Embryonic facial prominence (tissue), 1 donor: ENCODE results near the gene MLLT3.

Experiments used
- DNase-seq: peaks from one replicate; pipeline ENCODE4 v3.0.0-alpha.2; 2016; ENCODE audit errors: extremely low spot score

The MLLT3 gene

DNA sequence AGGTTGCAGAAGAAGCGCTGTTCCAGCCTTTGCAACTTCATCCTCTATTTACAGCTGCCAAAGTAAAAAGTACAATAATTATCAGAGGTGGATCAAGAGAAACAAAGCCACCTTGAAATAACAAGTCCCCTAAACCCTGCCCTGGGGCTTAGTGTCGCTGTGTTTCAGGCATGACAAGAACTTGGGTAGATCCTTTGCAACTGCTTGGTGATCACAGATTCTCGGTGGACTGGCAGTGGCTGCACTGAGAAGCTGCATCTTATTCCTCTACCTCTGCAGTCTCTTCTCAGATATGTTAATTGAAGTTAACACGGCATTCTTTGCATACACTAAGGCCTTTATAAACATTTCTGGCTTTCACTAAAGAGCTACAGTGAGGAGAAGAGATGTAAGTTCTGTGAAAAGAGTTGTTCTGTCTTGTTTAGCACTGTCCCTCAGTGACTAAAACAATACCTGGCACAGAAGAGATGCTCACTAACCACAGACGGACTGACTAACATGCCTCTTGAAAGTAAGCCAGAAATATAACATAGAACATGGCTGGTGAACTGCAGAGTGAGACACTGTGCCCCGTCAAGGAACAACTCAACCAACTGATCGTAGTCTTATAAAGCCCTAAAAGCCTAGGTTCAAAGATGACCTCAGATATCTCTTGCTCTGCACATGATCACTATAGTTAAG is 144.2 kb downstream of the MLLT3 start:
- DNase-seq = no peak

GRCh38 chr9:20476912-20477521 is 145.3 kb downstream of the MLLT3 start:
- DNase-seq = no peak

DNA sequence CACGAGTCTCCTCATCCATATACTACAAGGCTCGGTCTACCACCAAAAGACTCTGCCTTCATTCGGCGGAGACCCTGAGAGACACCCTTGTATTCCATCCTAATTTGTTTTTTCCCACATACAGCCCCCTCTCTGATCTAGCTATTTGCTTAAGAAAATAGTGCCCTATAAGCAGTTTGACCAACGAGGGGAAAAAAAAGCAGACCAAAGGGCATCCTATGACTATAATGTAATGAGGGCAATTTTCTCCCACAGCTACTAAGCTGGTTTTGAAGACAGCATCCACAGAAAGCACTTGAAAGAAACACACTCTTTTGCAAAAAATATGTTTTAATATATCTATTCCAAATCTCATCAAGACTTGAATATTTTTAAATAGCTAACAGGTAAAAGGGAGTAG is 147.8 kb downstream of the MLLT3 start:
- DNase-seq = no peak

DNA sequence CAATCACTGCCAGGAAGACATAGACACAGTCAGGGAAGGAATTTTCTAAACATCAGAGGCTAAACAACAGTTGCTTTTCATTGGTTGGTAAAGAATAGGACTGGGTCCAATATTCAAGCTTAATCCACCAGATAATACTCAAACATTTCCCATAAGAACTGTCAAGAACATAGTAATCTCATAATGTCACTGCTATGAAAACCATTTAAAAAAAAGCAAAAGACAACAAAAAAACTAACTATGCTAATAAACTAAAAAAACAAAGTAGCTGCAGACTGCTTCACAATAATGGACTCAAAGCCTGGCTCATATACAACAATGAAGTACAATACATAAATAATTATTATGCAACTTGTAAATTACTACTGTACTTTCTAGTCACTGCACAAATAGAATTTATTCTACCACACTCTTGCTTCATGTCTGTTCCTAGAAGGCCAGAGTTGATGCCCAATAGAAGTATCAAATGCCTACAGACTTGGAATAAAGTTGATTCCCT is 148.7 kb downstream of the MLLT3 start:
- no peak for DNase-seq

DNA sequence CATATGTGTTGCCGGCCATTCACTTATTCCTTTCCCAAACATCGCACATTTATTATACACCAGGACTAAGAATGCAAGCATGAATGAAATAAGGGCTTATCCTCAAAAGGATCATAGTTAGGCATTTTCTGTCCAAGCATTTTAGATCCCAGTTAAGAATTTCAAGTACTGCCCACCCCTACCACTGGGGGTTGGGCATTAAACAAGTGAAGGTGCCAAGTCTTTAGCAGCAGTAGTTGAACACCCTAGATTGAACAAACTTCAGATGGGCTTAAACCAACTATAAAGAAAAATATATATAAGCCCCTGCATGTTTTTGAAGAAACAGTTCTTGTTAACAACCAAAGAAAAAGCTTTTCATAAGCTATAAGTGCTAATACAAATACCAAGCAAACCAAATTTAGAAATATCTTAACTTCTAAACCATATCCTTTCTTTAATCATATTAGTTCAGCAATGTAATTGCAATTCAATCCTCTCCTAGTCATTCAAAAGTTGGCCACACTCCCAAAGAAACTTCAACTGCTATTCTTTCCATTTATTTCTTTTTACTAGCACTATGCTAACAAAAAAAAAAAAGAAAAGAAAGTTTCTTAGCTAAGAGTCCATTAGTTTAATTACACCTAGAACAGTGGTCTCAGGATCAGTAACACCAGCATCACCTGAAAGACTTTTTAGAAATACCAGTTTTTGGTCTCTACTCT is 149.8 kb downstream of the MLLT3 start:
- no peak for DNase-seq

DNA sequence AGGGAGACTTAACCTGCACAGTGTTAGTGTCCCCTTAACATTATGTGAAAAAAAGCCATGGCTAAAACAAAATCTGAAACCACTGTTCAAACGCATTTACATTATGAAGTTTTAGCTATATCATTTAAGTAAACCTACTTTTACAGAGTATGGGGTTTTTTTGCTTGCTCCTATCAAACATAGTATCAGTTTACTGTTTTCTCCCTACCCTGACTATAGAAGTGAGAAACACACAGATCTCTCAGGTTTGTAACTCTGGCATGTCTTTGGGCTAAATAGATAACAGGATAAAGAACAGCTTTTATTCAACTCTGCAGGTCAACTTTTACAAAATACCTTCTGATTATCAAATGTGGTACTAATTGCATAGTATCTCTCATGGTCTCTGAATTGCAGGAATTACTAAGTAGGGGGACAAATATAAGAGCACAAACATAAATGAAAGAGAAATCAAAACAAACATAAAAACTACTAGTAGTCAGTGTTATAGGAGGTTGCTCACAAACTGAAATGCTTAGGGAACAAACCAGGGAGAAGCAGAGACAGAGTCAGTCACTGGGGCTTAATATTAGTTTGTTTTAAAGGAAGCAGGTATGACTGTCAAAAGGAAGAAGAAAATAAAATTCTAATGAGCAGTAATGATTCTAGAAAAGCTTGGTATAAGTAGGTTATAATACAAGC is 155.8 kb downstream of the MLLT3 start:
- DNase-seq = no peak

- DNase-seq = no peak
These were observed 158.1 kb downstream of the MLLT3 start for GRCh38 chr9:20464242-20464641.

DNA sequence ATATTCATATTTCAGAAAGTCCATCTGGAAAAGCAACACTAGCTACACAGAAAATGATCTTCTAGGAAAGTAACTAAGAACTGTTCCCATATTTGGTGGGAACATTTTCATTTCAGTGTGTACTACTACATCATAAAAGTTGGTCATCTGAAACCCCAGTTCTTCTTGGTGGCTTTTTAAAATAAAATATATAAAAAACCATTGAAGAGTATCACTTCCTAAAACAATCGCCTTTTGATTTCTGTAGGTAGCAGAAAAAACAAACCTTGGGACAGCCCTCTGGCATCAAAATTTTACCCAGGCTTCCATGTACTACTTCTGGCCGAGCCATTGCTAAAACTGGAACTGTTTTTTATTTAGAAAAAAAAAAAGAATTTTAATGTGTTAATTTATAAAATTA is 158.5 kb downstream of the MLLT3 start:
- no peak for DNase-seq

- no peak for DNase-seq
These were observed 159.9 kb downstream of the MLLT3 start for GRCh38 chr9:20462410-20462809.

- DNase-seq = no peak
These were observed 175.0 kb downstream of the MLLT3 start for GRCh38 chr9:20447291-20447690.

DNA sequence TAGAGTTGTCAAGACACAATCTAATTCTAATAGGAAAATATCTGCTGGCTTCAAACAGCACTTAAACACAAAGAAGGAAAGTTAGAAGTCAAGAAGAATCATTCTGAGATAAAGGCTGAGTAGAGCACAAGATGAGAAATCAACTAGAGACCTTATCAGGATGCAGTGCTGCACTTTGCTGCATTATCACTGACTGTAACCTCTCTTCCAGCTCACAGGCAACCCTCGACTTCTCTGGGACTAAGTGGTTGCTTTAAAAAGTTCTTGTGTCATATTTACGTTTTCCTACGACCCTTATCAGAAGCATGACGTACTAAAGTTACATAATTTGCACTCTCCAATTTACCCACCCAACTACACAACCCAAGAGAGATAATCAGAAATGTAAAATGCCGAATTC is 176.1 kb downstream of the MLLT3 start:
- DNase-seq = no peak

- no peak for DNase-seq
These were observed 179.6 kb downstream of the MLLT3 start for GRCh38 chr9:20442461-20443319.

DNA sequence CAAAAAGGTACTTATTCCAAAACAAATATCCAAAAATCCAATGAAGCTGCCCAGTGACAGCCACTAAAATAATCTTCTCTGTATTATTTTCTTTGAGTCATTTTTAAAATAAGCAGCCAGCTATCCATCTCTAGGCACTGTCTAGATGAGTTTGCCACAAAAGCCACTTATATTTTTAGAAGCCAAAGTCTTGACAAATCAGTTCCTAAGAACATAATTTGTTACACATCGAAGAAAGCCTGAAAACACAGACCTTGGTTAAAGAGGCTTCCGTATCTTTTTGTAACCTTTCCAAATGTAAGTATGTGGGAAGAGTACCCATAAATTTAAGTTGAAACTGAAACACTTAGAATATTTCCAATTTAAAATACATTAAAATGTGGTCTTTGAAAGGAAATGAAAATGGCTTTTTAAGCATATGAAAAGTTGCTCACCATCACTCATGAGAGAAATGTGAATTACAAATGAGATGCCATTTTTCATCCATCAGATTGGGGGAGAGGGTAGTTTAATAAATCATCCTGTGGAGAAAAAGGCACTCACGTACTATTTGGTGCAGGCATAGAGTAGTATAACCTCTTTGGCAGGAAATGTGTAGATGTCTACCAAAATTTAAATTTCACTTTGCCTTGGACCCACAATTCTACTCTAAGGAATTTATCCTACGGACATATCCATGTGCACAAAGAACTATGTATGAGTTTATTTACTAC is 180.4 kb downstream of the MLLT3 start:
- DNase-seq = no peak

DNA sequence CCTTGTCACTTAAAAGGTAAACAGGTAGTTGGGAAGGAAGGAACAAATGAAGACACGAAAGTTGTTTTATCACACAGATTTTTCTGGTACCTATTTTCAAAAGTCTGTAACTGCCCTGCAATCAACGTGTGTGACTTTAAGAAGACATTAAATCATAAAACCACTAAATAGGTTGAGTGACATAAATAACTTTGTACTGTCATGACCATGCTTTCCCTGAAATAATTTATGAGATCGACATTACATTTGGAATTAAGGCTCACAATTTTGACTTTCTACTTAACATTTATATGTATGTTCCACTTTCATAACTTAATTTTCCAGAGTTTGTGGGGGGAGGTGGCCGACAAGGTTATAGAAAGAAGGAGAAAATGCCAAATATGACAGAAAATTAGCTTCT is 181.1 kb downstream of the MLLT3 start:
- DNase-seq = no peak

- no peak for DNase-seq
These were observed 184.8 kb downstream of the MLLT3 start for GRCh38 chr9:20437476-20437875.

GRCh38 chr9:20436476-20437195 is 185.7 kb downstream of the MLLT3 start:
- DNase-seq = no peak

- no peak for DNase-seq
These were observed 193.3 kb downstream of the MLLT3 start for GRCh38 chr9:20428976-20429375.

- no peak for DNase-seq
These were observed 194.9 kb downstream of the MLLT3 start for GRCh38 chr9:20427359-20427758.

DNA sequence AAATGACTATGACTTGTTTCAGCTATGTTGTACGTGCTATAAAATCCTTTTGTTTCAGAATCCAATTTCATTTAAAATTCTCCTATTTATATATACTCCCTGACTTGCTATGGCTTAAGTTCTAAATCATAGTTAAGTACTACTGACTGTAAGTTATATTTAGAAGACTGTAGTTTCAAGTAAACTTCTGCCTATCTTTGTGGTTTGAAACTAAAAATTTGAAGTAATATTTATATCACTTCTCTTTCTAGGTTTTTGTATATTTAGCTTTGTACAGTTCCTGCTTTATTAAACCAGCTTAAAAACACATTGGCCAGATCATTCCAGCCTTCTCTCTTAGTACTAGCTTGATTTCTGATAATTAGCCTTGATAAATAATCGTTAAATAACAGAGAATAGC is 196.3 kb downstream of the MLLT3 start:
- DNase-seq = no peak

DNA sequence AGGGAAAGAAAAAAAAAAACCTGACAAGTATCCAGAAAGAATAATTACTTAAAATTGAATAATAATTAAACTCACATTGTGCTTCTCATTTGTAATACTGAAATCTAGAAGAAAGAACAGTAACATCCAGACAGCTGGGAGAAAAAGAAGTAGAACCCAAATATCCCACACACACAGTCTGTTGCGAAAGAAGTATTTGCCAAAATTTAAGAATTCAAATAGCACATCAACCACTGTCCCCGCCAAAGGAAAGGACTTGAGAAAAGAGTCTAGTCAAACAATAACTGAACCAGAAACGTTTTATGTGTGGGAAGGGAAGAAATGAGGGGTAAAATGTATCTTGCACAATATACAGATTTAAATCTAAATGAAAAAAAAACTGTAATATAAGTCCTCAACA is 202.8 kb downstream of the MLLT3 start:
- no peak for DNase-seq
